ENCODE data around the gene IYD.
"Not testable (repeated sequence)": the region's sequence is repeated elsewhere in the genome, so short reads cannot be mapped to it uniquely, and the experiment has no call there.

IYD gene

DNA sequence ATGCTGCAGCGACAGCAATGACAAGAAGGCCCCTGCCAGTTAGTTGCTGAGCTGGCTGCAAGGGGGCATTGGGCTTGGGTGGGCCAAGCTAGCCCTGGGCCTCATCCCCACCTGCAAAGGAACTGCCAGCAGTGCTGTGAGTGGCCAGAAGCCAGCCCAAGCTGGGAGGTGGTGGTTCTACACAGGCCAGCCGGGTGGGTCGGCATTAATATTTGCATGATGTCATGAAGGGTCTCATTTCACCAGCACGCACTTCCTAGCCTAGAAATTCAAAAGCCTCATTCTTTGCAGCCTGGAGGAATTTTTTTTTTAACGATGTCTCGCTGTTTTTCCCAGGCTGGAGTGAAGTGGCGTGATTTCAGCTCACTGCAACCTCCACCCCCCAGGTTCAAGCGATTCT is 62.0 kb downstream of the IYD start:
- DNase-seq (ENCODE audit: low read depth, low spot score) = no peak

DNA sequence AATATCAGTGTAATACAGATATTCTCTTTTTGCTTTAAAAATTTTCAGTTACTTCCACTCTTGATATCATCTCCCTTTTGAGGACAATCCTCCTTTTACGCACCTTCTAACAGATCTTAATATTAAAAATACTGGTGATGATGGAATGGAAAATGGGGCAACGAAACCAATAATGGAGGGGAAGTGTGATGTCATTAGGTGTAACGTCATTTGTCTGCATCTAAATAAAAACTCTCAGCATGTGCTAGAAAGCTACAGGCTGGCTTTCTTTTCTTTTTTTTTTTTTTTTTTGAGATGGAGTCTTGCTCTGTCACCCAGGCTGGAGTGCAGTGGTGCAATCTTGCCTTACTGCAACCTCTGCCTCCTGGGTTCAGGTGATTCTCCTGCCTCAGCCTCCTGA is 66.5 kb downstream of the IYD start:
- DNase-seq (ENCODE audit: low read depth, low spot score) = no peak

DNA sequence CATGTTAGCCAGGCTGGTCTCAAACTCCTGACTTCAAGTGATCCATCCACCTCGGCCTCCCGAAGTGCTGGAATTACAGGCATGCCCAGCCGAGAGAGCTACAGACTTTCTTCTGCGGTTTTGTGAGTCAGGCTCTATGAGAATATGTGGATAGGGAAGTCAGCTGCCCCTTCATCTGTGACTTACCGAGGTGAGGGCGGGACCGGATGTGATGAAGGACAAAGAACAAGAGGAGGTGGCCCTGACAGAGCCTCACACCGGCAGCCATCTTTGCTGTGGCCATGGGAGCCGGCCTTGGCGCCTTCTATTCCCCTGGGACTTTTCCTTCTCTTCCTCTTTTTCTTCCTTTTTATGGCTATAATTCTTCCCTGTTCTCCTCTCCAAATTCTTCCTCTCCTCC is 67.0 kb downstream of the IYD start:
- no peak for DNase-seq (ENCODE audit: low read depth, low spot score)

DNA sequence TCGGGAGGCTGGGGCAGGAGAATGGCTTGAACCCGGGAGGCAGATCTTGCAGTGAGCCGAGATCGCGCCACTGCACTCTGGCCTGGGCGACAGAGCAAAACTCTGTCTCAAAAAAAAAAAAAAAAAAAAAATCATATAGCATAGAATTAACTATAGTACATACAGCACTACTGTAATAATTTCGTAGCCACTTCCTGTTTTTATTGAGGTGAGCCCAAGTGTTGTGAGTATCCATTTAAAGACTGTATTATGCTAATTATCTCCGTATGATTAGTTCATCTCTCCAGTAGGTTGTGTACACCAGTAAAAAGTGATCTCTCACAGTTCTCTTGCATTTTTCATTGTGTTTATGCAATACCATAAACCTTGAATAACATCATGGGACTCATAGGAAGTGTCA is 70.6 kb downstream of the IYD start:
- DNase-seq (ENCODE audit: low read depth, low spot score) = no peak

DNA sequence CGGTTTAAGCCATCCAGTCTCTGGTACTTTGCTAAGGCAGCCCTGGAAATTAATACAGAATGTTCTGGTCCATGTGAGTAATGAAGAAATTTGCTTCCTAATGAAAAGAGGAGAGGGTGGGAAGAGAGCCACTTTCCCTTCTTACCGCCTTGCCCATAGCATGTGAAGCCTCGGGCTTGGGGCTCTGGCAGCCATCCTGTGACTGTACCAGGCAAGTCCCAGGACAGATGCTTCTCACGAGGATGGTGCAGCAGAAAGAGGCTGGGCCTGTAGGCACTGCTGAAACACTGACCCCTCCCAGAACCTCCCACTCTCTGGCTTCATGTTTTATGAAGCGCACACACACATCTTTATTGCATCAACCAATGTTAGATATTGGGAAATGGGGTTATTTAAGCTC is 74.8 kb downstream of the IYD start:
- no peak for DNase-seq (ENCODE audit: low read depth, low spot score)

DNA sequence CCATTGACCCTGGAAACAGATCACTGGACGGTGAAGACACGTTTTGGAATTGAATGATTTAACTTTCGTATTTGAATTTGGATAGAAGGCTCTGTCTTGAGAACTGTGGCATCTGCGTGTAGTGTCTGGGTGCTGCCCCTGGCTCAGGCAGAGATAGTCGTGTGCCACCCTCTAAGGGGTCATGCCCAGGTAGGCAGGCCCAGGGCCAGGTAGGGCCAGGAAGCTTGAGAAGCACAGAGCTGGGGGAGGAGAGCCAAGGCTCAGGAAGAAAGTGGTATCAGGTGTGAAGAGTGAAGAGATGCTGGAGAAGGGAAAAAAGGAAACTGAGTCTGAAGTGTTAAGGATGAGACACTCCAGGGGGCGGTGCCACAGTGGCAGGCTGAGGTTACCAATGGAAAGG is 75.5 kb downstream of the IYD start:
- no peak for DNase-seq (ENCODE audit: low read depth, low spot score)

DNA sequence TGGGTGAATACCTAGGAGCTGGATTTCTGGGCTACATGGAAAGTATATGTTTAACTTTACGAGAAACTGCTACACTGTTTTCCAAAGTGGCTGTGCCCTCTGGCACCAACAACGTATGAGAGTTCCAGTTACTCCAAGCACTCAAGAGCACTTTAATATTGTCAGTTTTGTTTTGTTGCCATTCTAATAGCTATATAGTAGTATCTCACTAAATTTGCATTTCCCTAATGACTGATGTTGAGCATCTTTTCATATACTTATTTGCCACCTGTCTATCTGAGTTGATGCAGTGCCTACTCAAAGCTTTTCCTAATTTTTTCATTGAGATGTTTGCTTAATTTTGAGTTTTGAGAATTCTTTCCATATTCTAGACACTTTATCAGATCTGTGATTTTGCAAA is 76.7 kb downstream of the IYD start:
- no peak for DNase-seq (ENCODE audit: low read depth, low spot score)

DNA sequence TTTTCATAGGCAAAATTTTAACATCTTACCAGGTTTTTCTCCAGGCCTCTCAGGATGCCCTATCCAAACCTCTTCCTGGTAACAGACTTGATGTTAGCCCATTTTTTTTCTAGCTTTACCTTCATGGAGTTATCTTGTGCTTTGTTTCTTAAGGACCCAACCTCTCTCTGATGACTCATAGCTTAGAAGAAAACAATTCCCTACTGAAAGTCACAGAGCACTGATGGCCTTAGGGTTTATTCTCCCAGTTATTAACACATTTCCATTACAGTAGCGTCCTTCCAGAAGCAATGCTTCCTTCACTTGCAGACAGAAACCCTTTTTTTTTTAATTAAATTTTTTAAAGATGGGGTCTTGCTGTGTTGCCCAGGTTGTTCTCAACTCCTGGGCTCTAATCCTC is 79.4 kb downstream of the IYD start:
- no peak for DNase-seq (ENCODE audit: low read depth, low spot score)

DNA sequence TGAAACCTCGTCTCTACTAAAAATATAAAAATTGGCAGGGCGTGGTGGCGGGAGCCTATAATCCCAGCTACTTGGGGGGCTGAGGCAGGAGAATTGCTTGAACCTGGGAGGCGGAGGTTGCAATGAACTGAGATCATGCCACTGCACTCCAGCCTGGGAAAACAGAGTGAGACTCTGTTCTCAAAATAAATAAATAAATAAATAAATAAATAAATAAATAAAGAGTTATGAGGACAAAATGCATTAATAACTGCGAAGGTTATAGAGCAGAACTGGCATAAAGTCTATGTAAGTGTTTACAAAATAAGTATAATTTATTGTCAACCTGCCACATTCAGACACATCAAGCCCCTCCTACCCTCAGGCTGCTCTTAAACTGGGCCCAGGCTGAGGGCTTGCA is 80.2 kb downstream of the IYD start:
- not testable (repeated sequence) for DNase-seq (ENCODE audit: low read depth, low spot score)

DNA sequence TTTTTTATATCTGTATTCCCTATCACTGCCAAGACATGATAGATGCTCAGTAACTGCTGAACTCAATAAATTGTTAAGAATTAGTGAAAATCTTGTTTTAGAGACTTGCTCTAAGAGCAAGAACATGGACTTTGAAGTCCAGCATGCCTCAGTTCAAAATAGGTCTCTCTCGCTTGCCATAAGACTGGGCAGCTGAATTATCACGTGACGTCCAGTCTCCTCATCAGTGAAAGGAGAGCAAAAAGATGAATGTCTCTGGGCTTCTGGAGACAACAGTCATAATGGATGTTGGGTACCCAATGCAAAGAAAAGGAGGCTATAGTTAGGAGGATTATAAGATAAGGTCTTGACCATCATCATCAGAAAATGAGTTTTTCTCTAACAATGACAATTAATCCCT is 82.1 kb downstream of the IYD start:
- no peak for DNase-seq (ENCODE audit: low read depth, low spot score)

DNA sequence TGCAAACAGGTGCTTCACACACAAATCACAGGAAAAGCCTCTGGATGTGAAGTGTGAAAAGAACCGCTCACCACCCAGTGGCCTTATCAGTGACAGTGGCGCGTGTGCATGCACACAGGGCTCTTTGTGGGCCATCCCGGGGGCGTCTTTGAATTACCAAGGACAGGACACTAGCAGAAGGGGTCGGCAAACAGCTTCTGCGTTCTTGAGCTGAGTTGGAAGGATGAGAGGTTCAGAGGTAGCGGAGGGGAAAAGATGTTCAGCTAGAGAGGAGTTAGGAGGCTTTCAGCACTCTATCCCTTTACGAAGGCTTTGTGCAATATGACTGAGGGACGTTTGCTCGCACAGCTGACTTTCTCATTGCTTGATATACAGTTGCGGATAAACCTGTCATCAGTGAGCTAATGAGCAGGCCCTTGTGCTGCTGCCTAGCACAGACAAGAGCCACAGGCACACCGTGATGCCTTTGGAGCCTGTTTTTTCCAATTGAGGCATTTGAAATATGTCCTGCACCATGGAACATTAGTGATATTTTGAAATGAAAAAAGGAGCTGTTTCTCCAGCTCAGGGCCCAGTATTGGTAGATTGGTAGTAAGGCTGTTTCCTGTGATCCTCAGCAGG is 83.1 kb downstream of the IYD start:
- DNase-seq (ENCODE audit: low read depth, low spot score) = no peak

DNA sequence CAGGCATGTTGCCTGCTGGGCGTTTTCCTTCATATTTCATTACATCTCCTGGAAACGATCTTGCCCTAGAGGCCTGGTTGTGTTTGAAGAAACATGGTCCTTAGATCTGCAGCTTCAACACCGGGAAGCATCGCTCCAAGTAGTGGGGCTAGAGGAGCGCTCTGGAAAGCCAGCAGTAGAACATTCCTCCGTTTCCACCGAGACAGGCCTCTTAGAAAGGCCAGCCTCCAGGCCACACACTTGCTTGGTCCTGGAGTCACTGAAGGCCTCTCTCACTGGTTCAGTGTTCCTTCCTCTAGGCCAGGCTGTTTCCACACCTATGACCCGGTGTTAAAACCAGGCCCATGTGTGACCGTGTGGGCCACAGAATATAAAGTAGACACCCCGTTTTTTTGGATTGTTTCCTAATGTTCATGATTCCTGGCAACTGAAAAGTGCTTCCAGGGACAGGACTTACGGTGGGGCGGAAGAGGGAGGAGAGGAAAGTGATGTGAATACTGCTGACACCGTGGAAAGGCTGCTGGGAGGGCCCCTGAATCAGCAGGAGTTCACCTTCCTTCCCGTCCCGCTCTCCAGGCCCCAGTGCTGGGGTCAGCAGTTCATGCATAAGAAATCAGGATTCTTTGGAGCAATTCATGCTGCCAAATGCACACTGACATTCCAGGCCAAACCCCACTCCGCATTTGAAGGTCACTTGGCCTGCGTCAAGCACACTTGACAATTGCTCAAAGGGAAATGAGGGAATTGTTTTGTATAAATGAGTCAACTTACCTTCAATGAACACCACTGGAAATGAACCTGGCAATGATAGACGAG is 83.8 kb downstream of the IYD start:
- no peak for DNase-seq (ENCODE audit: low read depth, low spot score)

DNA sequence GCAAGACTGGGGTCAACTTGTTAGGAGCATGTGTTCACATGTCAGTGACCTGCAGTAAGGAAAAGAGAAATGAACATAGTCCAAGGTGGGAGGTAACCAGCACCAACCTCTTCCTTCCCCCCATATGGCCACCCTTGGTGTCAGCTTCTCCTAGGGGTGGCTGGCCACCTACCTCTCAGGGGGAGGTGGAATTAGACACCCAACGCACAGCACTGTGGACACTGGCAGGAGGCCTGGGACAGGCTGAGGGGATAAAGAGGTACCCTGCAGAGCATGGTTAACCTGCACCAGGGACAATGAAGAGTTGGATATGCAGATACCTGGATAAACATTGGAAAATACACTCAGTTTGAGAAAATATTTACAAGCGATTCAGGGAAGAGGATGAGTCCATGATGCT is 84.5 kb downstream of the IYD start:
- DNase-seq (ENCODE audit: low read depth, low spot score) = no peak

Measured in activated CD4-positive, CD25-positive, alpha-beta regulatory T cell treated with anti-CD3 and anti-CD28 coated beads, Interleukin-2, amount 50 U/mL, for 16 hours (primary cell).